Urinary bladder (tissue), 4 donors: ENCODE data around the gene DAAM1. TPM values are rescaled to one million over a fixed set of nuclear protein-coding genes. Genes with fewer than 3 reads are reported as not detected.
A peak's percentile ranks its signal among the peaks of the same experiment; 100 is the strongest.

Experiments used
- DNase-seq: peaks from one replicate; pipeline ENCODE4 v3.0.0-alpha.2; 2015; ENCODE audit errors: extremely low spot score
- H3K27ac ChIP-seq: one replicate; pipeline ENCODE4 v1.5.1; 2013; ENCODE audit warnings: low read depth, mild to moderate bottlenecking, moderate library complexity
- H3K36me3 ChIP-seq: one replicate; pipeline ENCODE4 v1.6.1; 2013; ENCODE audit warnings: mild to moderate bottlenecking, moderate library complexity; ENCODE audit not compliant: insufficient read depth
- H3K4me1 ChIP-seq: one replicate; pipeline ENCODE4 v1.6.1; 2013; ENCODE audit warnings: mild to moderate bottlenecking, moderate library complexity; ENCODE audit not compliant: insufficient read depth
- H3K4me3 ChIP-seq: one replicate; pipeline ENCODE4 v1.5.1; 2013; ENCODE audit warnings: low read depth, low read length
- WGBS: extraction: QIAGEN DNeasy Blood & Tissue Kit; methylation state at CpG from one replicate; pipeline ENCODE4 v1.1.7; 2013; 5-methylcytosine and 5-hydroxymethylcytosine counted together
- polyA plus RNA-seq: library from polyadenylated mRNA; stranded (reverse); fragments of 200-250 nt; gene quantifications from one replicate; pipeline ENCODE4 v1.2.3, GENCODE V29; 2013
- total RNA-seq: library from RNA; depleted of rRNA; stranded (reverse); fragments of >200 nt; gene quantifications from one replicate; pipeline ENCODE4 v1.2.3, GENCODE V29; 2014
- donor health status: healthy with polysubstance abuse.
- donor health status: healthy.

DAAM1 gene
- total and polyA plus RNA-seq, 2 donors, result 24.2 to 85.2 TPM

GRCh38 chr14:59176765-59177164 is 11.7 kb upstream of the DAAM1 start:
- no peaks in the 10 kb centered on the region for H3K36me3 ChIP-seq
- no peak overlapping the region for H3K27ac ChIP-seq
- DNase-seq, result no peak
- WGBS, result 66% methylated on average over 1 of the region's 1 CpG
- no peaks in the 10 kb centered on the region for H3K4me1 ChIP-seq
- no peak overlapping the region for H3K4me3 ChIP-seq

- 89% methylated on average over 2 of the region's 2 CpGs for WGBS
- Histone ChIP-seq H3K4me1 (no peaks in the 10 kb centered on the region), H3K36me3 (no peaks in the 10 kb centered on the region), H3K27ac (no peak overlapping the region), H3K4me3 (no peak overlapping the region)
- DNase-seq, result no peak
Measured at GRCh38 chr14:59177262-59177661, 11.2 kb upstream of the DAAM1 start.

- no peak overlapping the region for H3K4me3 ChIP-seq
- 98% methylated on average over 1 of the region's 1 CpG for WGBS
- no peaks in the 10 kb centered on the region for H3K4me1 ChIP-seq
- no peaks in the 10 kb centered on the region for H3K36me3 ChIP-seq
- no peak overlapping the region for H3K27ac ChIP-seq
- no peak for DNase-seq
Measured at GRCh38 chr14:59181791-59182190, 6.7 kb upstream of the DAAM1 start.

GRCh38 chr14:59182641-59183040 is 5.8 kb upstream of the DAAM1 start:
- no peak overlapping the region for H3K4me3 ChIP-seq
- no peaks in the 10 kb centered on the region for H3K4me1 ChIP-seq
- no peak overlapping the region for H3K27ac ChIP-seq
- no peak for DNase-seq
- no peaks in the 10 kb centered on the region for H3K36me3 ChIP-seq
- WGBS, result 70% methylated on average over 5 of the region's 5 CpGs

- H3K4me1 ChIP-seq, result no peaks in the 10 kb centered on the region
- H3K4me3 ChIP-seq, result no peak overlapping the region
- H3K36me3 ChIP-seq, result no peaks in the 10 kb centered on the region
- DNase-seq, result no peak
- H3K27ac ChIP-seq, result no peak overlapping the region
Measured at GRCh38 chr14:59183150-59183549, 5.3 kb upstream of the DAAM1 start.

GRCh38 chr14:59184396-59184795 is 4.1 kb upstream of the DAAM1 start:
- H3K4me1 ChIP-seq, result no peaks in the 10 kb centered on the region
- H3K4me3 ChIP-seq, result no peak overlapping the region
- no peak for DNase-seq

GRCh38 chr14:59185676-59186075 is 2.8 kb upstream of the DAAM1 start:
- Histone ChIP-seq H3K4me3 (no peak overlapping the region), H3K27ac (no peak overlapping the region), H3K4me1 (no peaks in the 10 kb centered on the region), H3K36me3 (no peaks in the 10 kb centered on the region)
- DNase-seq, result no peak
- 78% methylated on average over 2 of the region's 2 CpGs for WGBS

More at GRCh38 chr14:59184396-59184795, 4.1 kb upstream of the DAAM1 start:
- 93% methylated on average over 3 of the region's 3 CpGs for WGBS
- Histone ChIP-seq H3K36me3 (no peaks in the 10 kb centered on the region), H3K27ac (no peak overlapping the region)

GRCh38 chr14:59186306-59186705 is 2.2 kb upstream of the DAAM1 start:
- no peak for DNase-seq
- Histone ChIP-seq H3K36me3 (no peaks in the 10 kb centered on the region), H3K27ac (no peak overlapping the region), H3K4me3 (no peak overlapping the region), H3K4me1 (no peaks in the 10 kb centered on the region)

GRCh38 chr14:59187118-59187517 is 1.3 kb upstream of the DAAM1 start:
- DNase-seq, result no peak
- no peaks in the 10 kb centered on the region for H3K4me1 ChIP-seq
- H3K4me3 ChIP-seq, result no peak overlapping the region
- no peak overlapping the region for H3K27ac ChIP-seq
- WGBS, result 43% methylated on average over 4 of the region's 4 CpGs
- H3K36me3 ChIP-seq, result no peaks in the 10 kb centered on the region

- no peaks in the 10 kb centered on the region for H3K4me1 ChIP-seq
Measured at GRCh38 chr14:59187802-59188460, 536 bp upstream of the DAAM1 start.

GRCh38 chr14:59189091-59189785 is 771 bp downstream of the DAAM1 start:
- no peaks in the 10 kb centered on the region for H3K4me1 ChIP-seq

More at GRCh38 chr14:59187802-59188460, 536 bp upstream of the DAAM1 start:
- under 1% methylated on average over 43 of the region's 43 CpGs for WGBS
- DNase-seq, result peak; percentile 36
- peak overlapping the region; percentile 92 for H3K27ac ChIP-seq
- H3K4me3 ChIP-seq, result peak overlapping the region; percentile 53
- no peaks in the 10 kb centered on the region for H3K36me3 ChIP-seq

GRCh38 chr14:59189786-59190368 is 1.4 kb downstream of the DAAM1 start:
- Histone ChIP-seq H3K36me3 (no peaks in the 10 kb centered on the region), H3K4me1 (no peaks in the 10 kb centered on the region), H3K4me3 (peak overlapping the region; percentile 86), H3K27ac (peak overlapping the region; percentile 96)
- 3% methylated on average over 25 of the region's 25 CpGs for WGBS
- DNase-seq, result peak; percentile 63

More at GRCh38 chr14:59189091-59189785, 771 bp downstream of the DAAM1 start:
- Histone ChIP-seq H3K27ac (peak overlapping the region; percentile 96), H3K36me3 (no peaks in the 10 kb centered on the region), H3K4me3 (peak overlapping the region; percentile 86)
- DNase-seq, result no peak
- WGBS, result under 1% methylated on average over 51 of the region's 51 CpGs

- H3K4me1 ChIP-seq, result no peaks in the 10 kb centered on the region
- peak overlapping the region; percentile 86 for H3K4me3 ChIP-seq
- H3K27ac ChIP-seq, result no peak overlapping the region
- DNase-seq, result no peak
- 32% methylated on average over 6 of the region's 6 CpGs for WGBS
- no peaks in the 10 kb centered on the region for H3K36me3 ChIP-seq
Measured at GRCh38 chr14:59190372-59190771, 1.9 kb downstream of the DAAM1 start.

- H3K27ac ChIP-seq, result no peak overlapping the region
- 63% methylated on average over 2 of the region's 2 CpGs for WGBS
- no peak overlapping the region for H3K4me3 ChIP-seq
Measured at GRCh38 chr14:59195912-59196311, 7.4 kb downstream of the DAAM1 start.

More at GRCh38 chr14:59195912-59196311, 7.4 kb downstream of the DAAM1 start:
- no peak for DNase-seq
- Histone ChIP-seq H3K36me3 (no peaks in the 10 kb centered on the region), H3K4me1 (no peaks in the 10 kb centered on the region)
